Glutamatergic neuron (in vitro differentiated cells): Measurements from ENCODE around the gene GALNT2. TPM values are rescaled to one million over a fixed set of nuclear protein-coding genes. Genes with fewer than 3 reads are reported as not detected.

Source experiments
- DNase-seq: peaks from one replicate; pipeline ENCODE4 v3.0.0; 2022
- H3K27ac Mint-ChIP-seq: one replicate; pipeline ENCODE4 v1.8.0; 2020; ENCODE audit warnings: mild to moderate bottlenecking, mixed read lengths, inconsistent platforms; ENCODE audit not compliant: unreplicated experiment
- H3K27me3 Mint-ChIP-seq: one replicate; pipeline ENCODE4 v1.8.0; 2020; ENCODE audit warnings: mild to moderate bottlenecking, moderate library complexity, mixed read lengths, inconsistent platforms; ENCODE audit not compliant: unreplicated experiment
- H3K36me3 Mint-ChIP-seq: one replicate; pipeline ENCODE4 v1.8.0; 2020; ENCODE audit warnings: mild to moderate bottlenecking, mixed read lengths, inconsistent platforms; ENCODE audit not compliant: unreplicated experiment
- H3K4me1 Mint-ChIP-seq: one replicate; pipeline ENCODE4 v1.8.0; 2020; ENCODE audit warnings: mild to moderate bottlenecking, low read depth, mixed read lengths, inconsistent platforms; ENCODE audit not compliant: unreplicated experiment
- H3K4me3 Mint-ChIP-seq: one replicate; pipeline ENCODE4 v1.8.0; 2020; ENCODE audit warnings: mild to moderate bottlenecking, mixed read lengths, inconsistent platforms; ENCODE audit not compliant: unreplicated experiment
- H3K9me3 Mint-ChIP-seq: one replicate; pipeline ENCODE4 v1.8.0; 2020; ENCODE audit warnings: mild to moderate bottlenecking, moderate library complexity, mixed read lengths, inconsistent platforms; ENCODE audit not compliant: unreplicated experiment
- CTCF ChIP-seq: fragments of 200-600 bp; sonication (generic); IDR thresholded peaks from one replicate; pipeline ENCODE4 v1.5.0; 2021; ENCODE audit not compliant: partially characterized antibody, unreplicated experiment
- total RNA-seq: library from RNA; stranded (reverse); fragmentation: NEBNext Ultra II Directional; extraction: Animal tissue kit (Norgen Biotek cat#: 25700); gene quantifications from one replicate; pipeline ENCODE4 v1.2.1, GENCODE V29; 2021; ENCODE audit not compliant: unreplicated experiment

GALNT2 gene
- total RNA-seq, 1 donor from 2014 or later, result 35.2 TPM

GRCh38 chr1:230256896-230257295, 189.9 kb downstream of the GALNT2 start:
- no peak overlapping the region for H3K27ac Mint-ChIP-seq
- peaks cover 27% of the 10 kb centered on the region for H3K36me3 Mint-ChIP-seq
- no peak for DNase-seq
- H3K4me3 Mint-ChIP-seq, result no peak overlapping the region
- no peaks in the 10 kb centered on the region for H3K27me3 Mint-ChIP-seq
- no peak for TF ChIP-seq CTCF
- peaks cover 1% of the 10 kb centered on the region for H3K9me3 Mint-ChIP-seq
- H3K4me1 Mint-ChIP-seq, result no peaks in the 10 kb centered on the region

GRCh38 chr1:230259621-230260020, 192.6 kb downstream of the GALNT2 start:
- H3K36me3 Mint-ChIP-seq, result peaks cover 24% of the 10 kb centered on the region
- H3K4me1 Mint-ChIP-seq, result peaks cover 11% of the 10 kb centered on the region
- no peak for DNase-seq
- H3K4me3 Mint-ChIP-seq, result no peak overlapping the region
- H3K27ac Mint-ChIP-seq, result no peak overlapping the region
- peaks cover 1% of the 10 kb centered on the region for H3K9me3 Mint-ChIP-seq
- no peaks in the 10 kb centered on the region for H3K27me3 Mint-ChIP-seq
- no peak for TF ChIP-seq CTCF

- no peak for DNase-seq
- Mint-ChIP-seq H3K27me3 (no peaks in the 10 kb centered on the region), H3K9me3 (peaks cover 1% of the 10 kb centered on the region), H3K4me1 (peaks cover 11% of the 10 kb centered on the region), H3K27ac (no peak overlapping the region), H3K36me3 (peaks cover 17% of the 10 kb centered on the region), H3K4me3 (no peak overlapping the region)
- no peak for TF ChIP-seq CTCF
These were observed 193.8 kb downstream of the GALNT2 start for GRCh38 chr1:230260831-230261230.

GRCh38 chr1:230261928-230262650, 195.1 kb downstream of the GALNT2 start:
- Mint-ChIP-seq H3K27ac (no peak overlapping the region), H3K4me3 (no peak overlapping the region), H3K36me3 (peaks cover 11% of the 10 kb centered on the region), H3K9me3 (no peaks in the 10 kb centered on the region), H3K27me3 (no peaks in the 10 kb centered on the region), H3K4me1 (peaks cover 11% of the 10 kb centered on the region)
- DNase-seq, result no peak
- TF ChIP-seq CTCF, result no peak

DNA sequence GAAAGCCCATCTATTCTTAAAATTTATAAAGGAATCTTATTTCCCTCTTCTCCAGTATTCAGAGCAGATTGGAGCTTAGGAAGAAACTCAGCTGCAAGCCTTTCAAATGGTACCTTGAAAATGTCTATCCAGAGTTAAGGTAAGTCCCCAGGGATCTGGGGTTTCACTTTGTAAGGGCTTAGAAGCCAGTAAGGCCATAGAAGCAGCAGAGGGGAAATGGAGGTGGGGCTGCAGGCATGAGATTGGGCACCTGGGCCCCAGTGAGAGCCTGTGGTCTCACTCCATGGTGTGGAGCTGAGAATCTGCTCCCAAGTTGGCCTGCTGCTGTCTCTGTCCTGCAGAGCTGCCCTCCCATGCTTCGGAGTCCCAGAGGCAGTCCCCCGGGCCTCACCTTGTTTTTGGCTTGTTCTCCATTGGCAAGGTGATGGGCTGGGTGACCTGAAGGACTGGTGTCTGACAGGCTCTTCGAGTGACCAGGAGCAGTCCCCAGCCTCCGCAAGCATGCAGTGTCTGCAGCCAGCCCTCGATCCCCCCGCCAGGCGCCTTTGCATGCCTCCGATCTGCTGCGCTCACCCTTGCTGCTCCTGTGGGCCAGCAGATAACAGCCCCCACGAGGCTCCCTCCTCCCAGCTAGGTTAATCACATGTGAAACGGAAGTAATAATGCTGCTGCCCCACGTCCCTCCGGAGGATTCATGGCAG, 196.0 kb downstream of the GALNT2 start:
- Mint-ChIP-seq H3K4me1 (peaks cover 13% of the 10 kb centered on the region), H3K9me3 (no peaks in the 10 kb centered on the region), H3K27ac (no peak overlapping the region), H3K36me3 (peaks cover 7% of the 10 kb centered on the region), H3K27me3 (no peaks in the 10 kb centered on the region), H3K4me3 (no peak overlapping the region)
- no peak for DNase-seq
- TF ChIP-seq CTCF, result no peak
